ENCODE data around the gene ZNF322. TPM values are rescaled to one million over a fixed set of nuclear protein-coding genes. Genes with fewer than 3 reads are reported as not detected.
A peak's percentile ranks its signal among the peaks of the same experiment; 100 is the strongest.

ZNF322 gene
- total RNA-seq, 1 donor from 2014 or later = 11.3 TPM

DNA sequence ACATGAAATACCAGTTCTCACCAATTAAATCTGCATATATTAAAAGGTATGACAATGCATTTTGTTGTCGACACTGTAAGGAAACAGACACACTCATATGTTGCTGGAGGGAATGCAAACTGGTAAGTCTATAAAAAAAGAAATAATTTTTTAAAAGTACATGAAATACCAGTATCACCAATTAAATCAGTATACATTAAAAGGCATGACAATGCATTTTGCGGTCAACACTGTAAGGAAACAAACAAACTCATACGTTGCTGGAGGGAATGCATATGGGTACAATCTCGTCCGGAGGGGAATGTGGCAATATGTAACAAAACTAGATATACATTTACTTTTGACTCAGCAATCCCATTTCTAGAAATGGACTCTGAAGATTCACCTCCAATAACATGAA, 6.5 kb downstream of the ZNF322 start:
- no peaks in the 10 kb centered on the region for H3K27me3 Mint-ChIP-seq (ENCODE audit: low read depth)
- H3K4me1 Mint-ChIP-seq (ENCODE audit: low read depth) = peaks cover 11% of the 10 kb centered on the region
- H3K36me3 Mint-ChIP-seq (ENCODE audit: low read depth) = peaks cover 82% of the 10 kb centered on the region
- DNase-seq (ENCODE audit: low spot score) = no peak
- H3K9me3 Mint-ChIP-seq = peaks cover 30% of the 10 kb centered on the region
- intact Hi-C loops (cut with micrococcal nuclease) = no loop called here
- no peak overlapping the region for H3K4me3 Mint-ChIP-seq (ENCODE audit: low read depth)
- H3K27ac Mint-ChIP-seq = no peak overlapping the region

DNA sequence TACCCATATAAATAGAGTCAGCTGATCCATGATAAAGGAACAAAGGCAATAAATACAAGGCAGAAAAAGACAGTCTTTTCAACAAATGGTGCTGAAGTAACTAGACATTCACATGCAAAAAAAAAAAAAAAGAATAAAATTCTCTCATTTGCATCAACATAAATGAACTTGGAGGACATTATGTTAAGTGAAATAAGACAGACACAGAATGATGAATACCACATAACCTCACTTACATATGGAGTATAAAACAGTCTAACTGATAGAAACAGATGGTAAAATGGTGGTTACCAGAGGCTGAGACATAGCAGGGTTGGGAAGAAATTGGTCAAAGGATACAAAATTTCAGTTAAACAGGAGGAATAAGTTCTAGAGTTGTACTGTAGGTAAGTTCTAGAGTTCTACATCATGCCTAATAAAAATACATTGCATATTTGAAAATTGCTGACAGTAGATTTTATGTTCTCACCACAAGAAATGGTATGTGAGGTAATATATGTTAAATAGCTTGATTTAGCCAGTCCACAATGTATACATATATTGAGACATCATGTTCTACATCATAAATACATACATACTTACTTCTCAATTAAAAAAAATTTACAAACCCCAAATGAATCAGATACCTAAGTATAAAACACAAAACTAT, 8.3 kb downstream of the ZNF322 start:
- intact Hi-C loops (cut with micrococcal nuclease) = no loop called here
- Mint-ChIP-seq H3K36me3 (ENCODE audit: low read depth) (peaks cover 83% of the 10 kb centered on the region), H3K27ac (no peak overlapping the region), H3K4me3 (ENCODE audit: low read depth) (no peak overlapping the region), H3K9me3 (peaks cover 44% of the 10 kb centered on the region), H3K4me1 (ENCODE audit: low read depth) (peaks cover 2% of the 10 kb centered on the region), H3K27me3 (ENCODE audit: low read depth) (no peaks in the 10 kb centered on the region)
- DNase-seq (ENCODE audit: low spot score) = no peak

DNA sequence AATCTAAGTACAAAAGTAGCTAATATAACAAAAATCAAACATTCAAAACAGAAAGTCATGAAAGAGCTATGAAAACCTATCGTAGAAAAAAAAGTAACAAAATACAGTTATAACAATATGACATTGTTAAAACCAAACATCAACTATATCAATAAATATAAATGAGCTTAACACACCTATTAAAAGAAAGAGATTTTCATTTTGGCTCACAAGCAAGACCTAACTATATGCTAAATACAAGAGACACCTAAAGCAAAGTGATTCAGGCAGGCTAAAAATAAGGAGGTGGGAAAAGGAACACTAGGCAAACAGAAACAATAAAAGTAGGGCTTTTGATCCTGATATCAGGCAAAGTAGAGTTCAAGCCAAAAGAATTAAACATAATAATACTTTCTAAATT, 13.5 kb downstream of the ZNF322 start:
- Mint-ChIP-seq H3K27me3 (ENCODE audit: low read depth) (no peaks in the 10 kb centered on the region), H3K9me3 (peaks cover 81% of the 10 kb centered on the region), H3K36me3 (ENCODE audit: low read depth) (peaks cover 80% of the 10 kb centered on the region)

DNA sequence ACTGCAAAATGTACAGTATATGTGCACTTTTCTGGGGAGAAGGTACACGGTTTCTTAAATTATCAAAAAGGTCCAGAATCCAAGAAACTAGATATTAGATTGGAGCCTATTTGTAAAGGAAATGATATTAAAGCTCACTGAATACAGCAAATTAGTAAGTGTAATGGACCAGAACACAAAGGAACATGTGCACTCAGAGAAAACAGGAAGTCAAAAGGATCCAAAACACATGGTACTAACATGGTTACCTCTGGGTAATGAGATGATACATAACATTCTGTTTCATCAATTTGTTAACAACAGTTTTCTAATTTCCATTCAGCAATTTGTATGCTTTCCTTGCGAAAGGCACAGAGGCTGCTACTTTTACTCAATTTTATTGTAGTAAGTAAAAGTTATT, 18.7 kb downstream of the ZNF322 start:
- Mint-ChIP-seq H3K27ac (no peak overlapping the region), H3K36me3 (ENCODE audit: low read depth) (peaks cover 69% of the 10 kb centered on the region), H3K4me3 (ENCODE audit: low read depth) (no peak overlapping the region), H3K4me1 (ENCODE audit: low read depth) (no peaks in the 10 kb centered on the region), H3K9me3 (peaks cover 67% of the 10 kb centered on the region), H3K27me3 (ENCODE audit: low read depth) (no peaks in the 10 kb centered on the region)
- intact Hi-C loops (cut with micrococcal nuclease) = no loop called here
- DNase-seq (ENCODE audit: low spot score) = no peak

More for the DNA sequence above, 13.5 kb downstream of the ZNF322 start:
- Mint-ChIP-seq H3K4me3 (ENCODE audit: low read depth) (no peak overlapping the region), H3K27ac (no peak overlapping the region), H3K4me1 (ENCODE audit: low read depth) (no peaks in the 10 kb centered on the region)
- intact Hi-C loops (cut with micrococcal nuclease) = no loop called here
- DNase-seq (ENCODE audit: low spot score) = no peak

DNA sequence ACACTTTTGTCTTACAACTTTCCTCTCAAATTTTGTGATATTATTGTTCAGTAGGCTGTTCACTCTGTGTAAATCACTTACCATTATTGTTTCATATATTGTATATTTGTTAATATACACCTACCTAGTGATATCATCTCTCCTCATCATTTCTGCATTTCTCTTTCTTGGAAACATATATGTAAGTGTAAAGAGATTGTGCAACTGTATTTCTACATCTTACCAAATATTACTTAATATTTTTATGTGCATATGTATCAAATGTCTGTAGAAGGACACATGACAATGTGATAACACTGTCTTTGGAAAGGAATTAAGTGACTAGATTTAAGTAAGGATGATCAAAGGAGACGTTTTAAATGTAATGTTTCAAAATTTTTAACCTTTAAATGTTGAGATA, 30.2 kb downstream of the ZNF322 start:
- no peak overlapping the region for H3K27ac Mint-ChIP-seq
- intact Hi-C loops (cut with micrococcal nuclease) = no loop called here
- peaks cover 13% of the 10 kb centered on the region for H3K36me3 Mint-ChIP-seq (ENCODE audit: low read depth)
- H3K4me1 Mint-ChIP-seq (ENCODE audit: low read depth) = no peaks in the 10 kb centered on the region
- no peaks in the 10 kb centered on the region for H3K27me3 Mint-ChIP-seq (ENCODE audit: low read depth)
- no peak for DNase-seq (ENCODE audit: low spot score)
- H3K4me3 Mint-ChIP-seq (ENCODE audit: low read depth) = no peak overlapping the region
- H3K9me3 Mint-ChIP-seq = peaks cover 26% of the 10 kb centered on the region

DNA sequence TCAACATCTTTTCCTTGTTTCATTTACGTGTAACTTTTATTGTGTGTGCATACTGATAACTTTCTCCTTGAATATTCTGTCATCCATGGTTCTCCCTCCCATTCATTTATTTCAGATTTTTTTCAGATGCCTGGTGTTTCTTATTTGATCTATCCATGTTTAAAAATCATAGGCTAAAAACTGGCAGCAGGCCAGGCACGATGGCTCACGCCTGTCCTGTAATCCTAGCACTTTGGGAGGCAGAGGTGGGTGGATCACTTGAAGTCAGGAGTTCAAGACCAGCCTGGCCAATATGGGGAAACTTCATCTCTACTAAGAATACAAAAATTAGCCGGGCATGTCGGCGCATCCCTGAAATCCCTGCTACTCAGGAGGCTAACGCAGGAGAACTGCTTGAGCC, 31.7 kb downstream of the ZNF322 start:
- DNase-seq (ENCODE audit: low spot score) = no peak
- H3K4me1 Mint-ChIP-seq (ENCODE audit: low read depth) = no peaks in the 10 kb centered on the region
- H3K27ac Mint-ChIP-seq = no peak overlapping the region
- no peaks in the 10 kb centered on the region for H3K27me3 Mint-ChIP-seq (ENCODE audit: low read depth)
- peaks cover 23% of the 10 kb centered on the region for H3K9me3 Mint-ChIP-seq
- H3K36me3 Mint-ChIP-seq (ENCODE audit: low read depth) = no peaks in the 10 kb centered on the region
- H3K4me3 Mint-ChIP-seq (ENCODE audit: low read depth) = no peak overlapping the region
- intact Hi-C loops (cut with micrococcal nuclease) = no loop called here

DNA sequence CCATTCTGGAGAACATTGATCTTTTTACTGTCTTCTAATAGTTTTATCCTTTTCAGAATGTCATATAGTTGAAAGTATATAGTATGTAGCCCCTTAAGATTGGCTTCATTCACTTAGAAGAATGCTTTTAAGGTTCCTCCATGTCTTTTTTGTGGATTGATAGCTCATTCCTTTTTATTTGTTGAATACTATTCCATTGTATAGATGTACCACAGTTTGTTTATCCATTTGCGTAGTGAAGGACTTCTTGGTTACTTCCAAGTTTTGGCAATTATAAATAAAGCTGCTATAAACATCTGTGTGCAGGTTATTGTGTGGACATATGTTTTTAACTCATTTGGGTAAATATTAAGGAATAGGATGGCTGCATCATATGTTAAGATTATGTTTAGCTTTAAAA, 35.0 kb downstream of the ZNF322 start:
- peaks cover 18% of the 10 kb centered on the region for H3K9me3 Mint-ChIP-seq
- H3K27me3 Mint-ChIP-seq (ENCODE audit: low read depth) = peaks cover 4% of the 10 kb centered on the region
- no peaks in the 10 kb centered on the region for H3K4me1 Mint-ChIP-seq (ENCODE audit: low read depth)
- intact Hi-C loops (cut with micrococcal nuclease) = no loop called here
- no peak overlapping the region for H3K4me3 Mint-ChIP-seq (ENCODE audit: low read depth)
- H3K36me3 Mint-ChIP-seq (ENCODE audit: low read depth) = no peaks in the 10 kb centered on the region
- DNase-seq (ENCODE audit: low spot score) = no peak
- H3K27ac Mint-ChIP-seq = no peak overlapping the region

DNA sequence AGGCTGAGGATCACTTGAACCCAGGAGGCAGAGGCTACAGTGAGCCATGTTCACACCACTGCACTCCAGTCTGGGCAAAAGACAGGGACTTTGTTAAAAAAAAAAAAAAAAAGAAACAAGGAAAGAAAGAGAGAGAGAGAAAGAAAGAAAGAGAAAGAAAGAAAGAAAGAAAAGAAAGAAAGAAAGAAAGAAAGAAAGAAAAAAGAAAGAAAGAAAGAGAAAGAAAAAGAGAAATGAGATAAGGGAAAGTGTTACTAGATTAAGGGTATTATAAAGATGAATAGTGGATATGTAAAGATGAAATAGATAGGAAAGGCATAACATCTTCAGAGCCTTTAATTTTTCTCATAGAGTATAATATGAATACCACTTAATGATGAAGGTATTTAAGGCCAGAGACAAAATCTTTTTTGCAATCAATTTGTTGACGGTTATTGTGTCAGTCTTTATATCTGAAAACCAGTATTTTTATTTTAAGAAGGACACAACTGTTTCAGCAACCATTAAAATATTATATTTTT, 36.1 kb downstream of the ZNF322 start:
- Mint-ChIP-seq H3K9me3 (peaks cover 18% of the 10 kb centered on the region), H3K4me1 (ENCODE audit: low read depth) (no peaks in the 10 kb centered on the region), H3K4me3 (ENCODE audit: low read depth) (no peak overlapping the region), H3K27ac (no peak overlapping the region), H3K36me3 (ENCODE audit: low read depth) (no peaks in the 10 kb centered on the region), H3K27me3 (ENCODE audit: low read depth) (peaks cover 4% of the 10 kb centered on the region)
- no peak for DNase-seq (ENCODE audit: low spot score)
- intact Hi-C loops (cut with micrococcal nuclease) = no loop called here

DNA sequence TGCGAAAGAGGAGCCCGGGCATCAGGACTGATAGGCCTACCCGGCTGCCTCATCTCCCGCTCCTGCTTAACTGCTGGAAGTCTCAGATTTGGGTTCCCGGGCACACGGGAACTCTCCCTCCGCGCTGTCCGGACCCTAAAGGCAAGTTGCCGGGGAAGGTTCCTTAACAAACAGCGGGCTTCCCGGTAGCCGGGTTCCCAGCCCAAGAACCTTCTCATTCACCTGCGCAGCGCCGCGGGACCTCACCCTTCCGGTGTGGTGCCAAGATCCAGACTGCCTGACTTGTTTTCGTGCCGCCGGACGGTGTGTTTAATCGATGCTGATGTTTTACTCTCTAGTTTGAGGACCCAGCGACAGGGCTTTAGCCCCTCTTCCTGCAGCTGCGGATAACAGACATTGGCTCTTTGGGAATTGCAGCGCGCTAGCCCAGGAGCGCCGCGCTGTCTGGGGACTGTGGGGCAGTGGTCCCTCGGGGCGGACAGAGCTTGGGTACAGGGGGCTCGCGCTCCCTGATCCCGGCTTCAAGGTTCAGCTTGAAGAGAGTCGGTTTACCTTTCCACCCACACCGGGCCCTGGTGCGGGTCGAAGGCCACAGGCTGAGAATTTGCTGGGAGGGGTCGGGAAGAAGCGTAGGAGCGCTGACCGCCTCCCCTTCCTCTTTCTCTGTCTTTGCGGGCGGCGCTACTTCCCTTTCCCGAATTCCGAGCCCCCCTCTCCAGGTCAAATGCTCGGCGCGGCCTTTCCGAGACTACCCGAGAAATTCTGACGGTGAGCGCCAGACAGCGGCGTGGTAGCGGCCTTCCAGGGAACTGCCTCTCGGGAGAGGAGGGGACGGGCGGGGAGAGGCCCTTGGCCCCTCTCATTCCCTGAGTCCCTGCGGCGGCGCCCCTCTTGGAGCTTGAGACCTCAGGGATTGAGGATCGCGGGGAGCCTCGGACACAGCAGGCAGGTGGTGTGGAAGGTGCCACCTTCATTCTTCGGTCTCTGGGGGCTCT, 45.6 kb downstream of the ZNF322 start:
- peaks cover 6% of the 10 kb centered on the region for H3K9me3 Mint-ChIP-seq
- H3K4me3 Mint-ChIP-seq (ENCODE audit: low read depth) = peak overlapping the region; percentile 33
- peaks cover 5% of the 10 kb centered on the region for H3K4me1 Mint-ChIP-seq (ENCODE audit: low read depth)
- DNase-seq (ENCODE audit: low spot score) = no peak
- peaks cover 48% of the 10 kb centered on the region for H3K27me3 Mint-ChIP-seq (ENCODE audit: low read depth)
- intact Hi-C loops (cut with micrococcal nuclease) = no loop called here
- H3K36me3 Mint-ChIP-seq (ENCODE audit: low read depth) = peaks cover 4% of the 10 kb centered on the region
- no peak overlapping the region for H3K27ac Mint-ChIP-seq

DNA sequence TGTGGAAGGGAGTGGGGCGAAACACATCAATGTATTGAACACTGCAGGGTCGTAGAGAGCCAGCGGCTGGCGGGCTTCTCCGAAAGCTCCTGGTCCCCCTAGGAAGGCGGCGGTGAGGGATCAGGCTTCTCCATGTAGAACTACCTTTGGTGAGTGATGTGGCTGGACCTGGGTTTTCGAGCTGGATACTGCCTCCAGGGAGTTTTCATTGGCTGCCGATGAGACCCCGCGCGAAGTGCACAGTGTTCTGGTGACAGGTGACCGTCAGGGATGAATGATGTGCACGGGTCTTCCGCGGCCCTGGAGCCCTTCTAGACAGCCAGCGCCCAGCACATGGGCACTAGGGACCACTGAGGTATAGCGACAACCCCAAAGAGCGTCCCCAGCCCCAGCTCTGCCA, 46.3 kb downstream of the ZNF322 start:
- peaks cover 5% of the 10 kb centered on the region for H3K4me1 Mint-ChIP-seq (ENCODE audit: low read depth)
- DNase-seq (ENCODE audit: low spot score) = no peak
- intact Hi-C loops (cut with micrococcal nuclease) = no loop called here
- peaks cover 4% of the 10 kb centered on the region for H3K36me3 Mint-ChIP-seq (ENCODE audit: low read depth)
- no peak overlapping the region for H3K27ac Mint-ChIP-seq
- no peak overlapping the region for H3K4me3 Mint-ChIP-seq (ENCODE audit: low read depth)
- peaks cover 48% of the 10 kb centered on the region for H3K27me3 Mint-ChIP-seq (ENCODE audit: low read depth)
- H3K9me3 Mint-ChIP-seq = peaks cover 6% of the 10 kb centered on the region

DNA sequence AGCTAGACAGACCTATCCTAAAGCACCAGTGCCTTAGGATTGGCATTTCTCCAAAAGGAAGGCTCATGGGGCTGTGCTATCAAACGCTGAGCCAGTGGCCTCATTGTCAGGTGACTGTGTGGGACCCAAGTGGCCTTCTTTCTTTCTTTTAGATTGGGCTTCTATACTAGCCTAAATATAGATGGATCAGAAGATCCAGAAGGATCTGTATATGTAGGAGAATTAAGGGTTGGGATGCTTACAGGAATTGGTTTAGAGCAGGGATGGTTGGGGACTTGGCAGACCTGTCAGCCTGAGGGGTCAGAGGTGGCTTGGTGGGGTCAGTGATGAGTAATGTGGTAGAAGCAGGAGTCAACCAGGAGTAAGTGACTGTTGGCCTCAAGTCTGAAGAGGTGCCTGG, 47.9 kb downstream of the ZNF322 start:
- Mint-ChIP-seq H3K4me1 (ENCODE audit: low read depth) (peaks cover 9% of the 10 kb centered on the region), H3K36me3 (ENCODE audit: low read depth) (peaks cover 4% of the 10 kb centered on the region), H3K4me3 (ENCODE audit: low read depth) (no peak overlapping the region), H3K27me3 (ENCODE audit: low read depth) (peaks cover 48% of the 10 kb centered on the region), H3K9me3 (peaks cover 6% of the 10 kb centered on the region), H3K27ac (no peak overlapping the region)
- intact Hi-C loops (cut with micrococcal nuclease) = no loop called here
- DNase-seq (ENCODE audit: low spot score) = no peak

DNA sequence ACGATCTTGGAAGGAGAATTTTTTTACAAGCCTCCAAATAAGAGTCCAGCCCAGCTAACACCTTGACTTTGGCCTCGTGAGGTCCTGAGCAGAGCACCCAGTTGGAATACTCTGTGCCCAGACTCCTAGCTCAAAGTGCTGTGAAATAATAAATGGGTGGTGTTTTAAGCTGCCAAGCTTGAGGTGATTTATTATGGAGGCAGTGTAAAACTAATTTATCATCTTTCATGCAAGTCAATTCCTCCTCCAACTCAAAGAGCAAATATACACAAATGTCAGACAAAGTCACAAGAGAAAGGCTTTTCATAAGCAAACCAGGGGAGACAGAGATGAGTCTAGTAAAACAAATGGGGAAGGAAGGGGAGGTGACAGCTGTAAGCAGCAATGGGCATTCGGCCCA, 50.1 kb downstream of the ZNF322 start:
- Mint-ChIP-seq H3K9me3 (no peaks in the 10 kb centered on the region), H3K4me1 (ENCODE audit: low read depth) (peaks cover 9% of the 10 kb centered on the region), H3K36me3 (ENCODE audit: low read depth) (no peaks in the 10 kb centered on the region), H3K4me3 (ENCODE audit: low read depth) (no peak overlapping the region), H3K27me3 (ENCODE audit: low read depth) (peaks cover 34% of the 10 kb centered on the region), H3K27ac (no peak overlapping the region)
- no peak for DNase-seq (ENCODE audit: low spot score)
- intact Hi-C loops (cut with micrococcal nuclease) = loop anchor here (5.0 kb wide), 1 partner anchor 1188 kb away; no protein-coding TSS in a partner anchor
